HK-2 (cell line): ENCODE measurements around the gene OXSR1.
"Not testable (repeated sequence)": the region's sequence is repeated elsewhere in the genome, so short reads cannot be mapped to it uniquely, and the experiment has no call there.

Experiments used
- DNase-seq: peaks from one replicate; pipeline ENCODE4 v3.0.0-alpha.2; 2018; ENCODE audit not compliant: unreplicated experiment

Gene OXSR1

DNA sequence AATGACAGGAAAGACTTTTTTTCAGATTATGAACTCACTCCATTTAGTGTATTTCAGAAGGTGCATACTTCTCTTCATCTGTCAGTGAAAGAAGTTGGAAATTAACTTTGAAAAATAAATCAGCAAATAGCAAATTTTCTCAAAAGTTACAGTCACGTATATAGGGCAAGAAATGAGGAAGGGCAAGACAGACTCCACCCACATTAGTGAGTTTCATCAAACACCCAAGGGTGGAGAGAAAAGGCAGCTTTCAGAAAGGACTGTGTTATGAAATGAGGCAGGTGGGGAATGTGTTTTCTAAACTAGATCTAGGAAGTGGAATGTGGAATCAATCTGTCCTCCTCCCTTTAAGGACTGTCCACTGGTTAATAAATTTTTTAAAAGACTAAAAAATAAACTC is 103.2 kb downstream of the OXSR1 start:
- DNase-seq = no peak

DNA sequence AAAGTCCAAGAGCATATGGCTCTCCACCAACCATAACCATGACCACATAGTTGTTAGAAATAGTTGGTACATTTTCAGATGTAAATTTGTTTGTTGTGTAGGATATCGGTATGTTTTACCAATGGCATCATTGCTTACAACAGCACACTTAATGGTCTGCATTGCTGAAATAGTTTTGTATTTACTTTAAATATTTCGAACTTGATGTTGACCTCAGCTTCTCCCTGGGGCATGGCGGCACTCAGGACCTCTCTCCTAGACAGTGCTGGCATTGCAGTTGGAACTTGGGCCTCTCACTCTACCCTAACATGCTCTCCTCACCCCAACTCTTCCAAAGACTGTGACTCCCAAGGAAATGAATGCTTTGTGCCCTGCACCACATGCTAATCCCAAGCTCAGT is 105.3 kb downstream of the OXSR1 start:
- DNase-seq = no peak

DNA sequence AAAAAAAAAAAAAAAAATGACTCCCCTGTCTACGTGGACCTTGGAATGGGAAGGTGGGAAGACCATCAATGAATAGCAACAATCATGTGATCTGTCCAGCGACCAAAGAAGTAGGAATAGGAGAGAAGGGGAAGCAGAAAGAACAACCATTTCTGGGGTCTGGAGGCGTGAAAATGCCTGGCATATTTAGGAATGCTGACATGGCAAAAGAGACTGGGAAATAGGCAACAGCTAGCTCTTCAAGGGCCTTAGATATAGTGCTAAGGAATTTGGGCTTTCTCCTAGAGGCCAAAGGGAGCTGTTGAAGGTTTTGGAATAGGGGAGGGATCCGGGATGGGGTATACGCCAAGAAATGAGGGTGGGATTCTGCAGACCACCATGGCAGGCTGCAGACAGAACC is 106.2 kb downstream of the OXSR1 start:
- no peak for DNase-seq

DNA sequence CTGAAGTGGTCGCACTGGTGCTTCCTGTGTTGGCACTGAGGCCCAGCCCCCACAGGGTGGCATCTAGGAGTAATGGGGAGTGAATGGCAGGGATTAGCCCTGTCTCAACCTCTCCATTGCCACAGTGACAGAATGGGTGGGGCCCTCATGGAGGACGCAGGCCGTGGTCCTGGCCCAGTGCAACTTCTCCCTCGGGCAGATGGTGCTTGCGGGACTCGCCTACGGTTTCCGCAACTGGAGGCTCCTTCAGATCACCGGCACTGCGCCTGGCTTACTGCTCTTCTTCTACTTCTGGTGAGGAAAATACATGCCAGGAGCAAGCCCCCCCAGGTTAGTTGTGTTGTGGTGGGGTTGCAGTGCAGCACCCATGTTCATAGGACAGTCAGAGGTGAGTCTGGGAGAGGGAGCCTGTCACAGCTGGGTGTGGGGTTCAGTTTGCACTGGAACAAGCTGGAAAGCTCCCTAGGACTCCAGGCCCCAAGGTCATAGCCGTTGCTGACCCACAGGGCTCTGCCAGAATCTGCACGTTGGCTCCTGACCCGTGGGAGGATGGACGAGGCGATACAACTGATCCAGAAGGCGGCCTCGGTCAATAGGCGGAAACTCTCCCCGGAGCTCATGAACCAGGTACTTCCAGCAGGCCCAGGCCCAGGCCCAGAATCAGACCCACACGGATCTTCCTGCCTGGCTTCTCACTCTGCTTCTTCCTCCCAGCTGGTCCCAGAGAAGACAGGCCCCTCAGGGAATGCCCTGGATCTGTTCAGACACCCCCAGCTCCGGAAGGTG is 109.7 kb downstream of the OXSR1 start:
- no peak for DNase-seq

DNA sequence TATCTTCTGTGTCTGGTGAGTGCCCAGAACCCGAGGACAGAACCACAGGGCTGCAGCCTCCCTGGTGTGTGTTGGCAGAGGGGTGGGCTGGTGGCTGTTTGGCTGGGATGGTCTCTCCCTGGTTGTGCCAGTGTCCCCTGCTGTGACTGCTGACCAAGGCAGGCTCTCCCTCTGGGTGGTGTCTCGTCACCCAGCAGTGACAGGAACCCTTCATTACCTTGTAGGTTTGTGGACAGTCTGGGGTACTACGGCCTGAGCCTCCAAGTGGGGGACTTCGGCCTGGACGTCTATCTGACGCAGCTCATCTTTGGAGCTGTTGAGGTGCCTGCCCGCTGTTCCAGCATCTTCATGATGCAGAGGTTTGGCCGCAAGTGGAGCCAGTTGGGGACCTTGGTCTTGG is 110.3 kb downstream of the OXSR1 start:
- no peak for DNase-seq

DNA sequence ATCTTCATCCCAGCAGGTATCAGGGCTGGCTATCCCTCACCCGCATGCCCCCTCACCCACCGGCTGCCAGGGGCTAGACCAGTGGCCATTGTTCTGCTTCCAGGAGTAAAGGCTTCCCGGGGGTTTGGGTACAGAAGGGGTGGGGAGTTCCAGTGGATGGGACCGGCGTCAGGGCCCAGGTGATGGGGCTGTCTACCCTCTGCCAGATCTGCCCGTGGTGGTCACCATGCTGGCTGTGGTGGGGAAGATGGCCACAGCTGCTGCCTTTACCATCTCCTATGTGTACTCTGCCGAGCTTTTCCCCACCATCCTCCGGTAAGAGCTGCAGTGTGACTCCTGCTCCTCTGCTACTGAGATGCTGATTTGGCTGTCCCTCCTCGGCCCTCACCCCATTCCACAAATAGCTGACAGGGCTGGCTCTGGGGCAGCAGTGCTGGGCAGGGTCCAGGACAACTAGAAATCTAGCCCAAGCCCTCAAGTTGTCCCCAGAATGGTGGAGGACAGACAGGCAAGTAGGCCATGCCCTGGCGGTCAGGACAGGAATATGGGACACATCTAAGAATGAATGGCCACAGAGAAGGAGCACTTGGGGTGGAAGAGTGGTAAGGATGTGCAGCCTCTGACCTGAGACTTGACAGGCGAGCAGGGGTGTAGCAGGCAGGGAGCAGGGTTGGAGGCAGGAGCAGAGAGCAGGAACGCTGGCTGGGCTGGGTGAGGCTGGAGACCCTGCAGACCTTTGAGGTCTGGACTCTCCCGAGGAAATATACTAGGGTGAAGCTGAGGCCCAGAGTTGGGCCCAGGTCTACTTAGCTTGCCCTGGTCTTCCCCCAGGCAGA is 111.0 kb downstream of the OXSR1 start:
- no peak for DNase-seq

DNA sequence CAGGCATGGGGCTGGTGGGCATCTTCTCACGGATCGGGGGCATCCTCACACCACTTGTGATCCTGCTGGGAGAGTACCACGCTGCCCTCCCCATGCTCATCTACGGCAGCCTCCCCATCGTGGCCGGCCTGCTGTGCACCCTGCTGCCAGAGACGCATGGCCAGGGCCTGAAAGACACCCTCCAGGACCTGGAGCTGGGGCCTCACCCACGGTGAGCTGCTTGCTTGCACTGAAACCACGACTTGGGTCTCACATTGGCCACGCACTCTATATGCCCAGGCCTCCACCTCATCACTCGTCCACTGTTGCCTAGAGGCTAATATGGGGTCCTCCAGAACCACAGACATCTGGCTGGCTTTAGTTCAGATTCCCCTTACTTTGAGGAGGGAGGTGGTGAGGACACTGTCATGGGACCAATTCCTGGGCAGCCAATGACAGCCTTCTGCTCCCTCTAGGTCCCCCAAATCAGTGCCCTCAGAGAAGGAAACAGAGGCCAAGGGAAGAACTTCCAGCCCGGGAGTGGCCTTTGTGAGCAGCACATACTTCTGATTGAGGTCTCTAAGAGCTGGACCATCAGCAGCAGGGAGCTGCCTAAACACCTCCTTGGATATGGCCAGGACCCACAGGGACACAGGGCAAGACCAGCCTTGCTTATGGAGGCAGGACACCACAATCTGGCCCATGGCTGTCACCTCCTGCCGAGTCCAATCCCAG is 111.7 kb downstream of the OXSR1 start:
- no peak for DNase-seq

DNA sequence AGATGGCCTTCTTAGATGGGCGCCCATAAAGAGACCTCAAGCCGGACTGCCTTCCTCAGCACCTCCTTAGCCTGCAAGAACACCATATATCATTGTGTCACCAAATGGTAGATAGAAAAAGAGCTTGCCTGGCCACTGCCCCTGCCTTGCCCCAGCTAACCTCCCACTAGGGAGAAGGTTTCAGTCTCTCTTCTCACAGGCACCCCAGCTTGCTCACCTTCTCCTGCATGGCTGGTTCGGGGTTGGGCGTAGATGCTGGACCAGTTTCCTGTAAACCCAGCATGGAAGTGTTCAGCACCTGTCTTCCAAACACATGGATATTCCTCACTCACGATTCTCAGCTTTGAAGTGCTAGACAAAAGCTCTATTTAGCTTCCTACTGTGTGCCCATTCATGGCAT is 113.5 kb downstream of the OXSR1 start:
- no peak for DNase-seq

DNA sequence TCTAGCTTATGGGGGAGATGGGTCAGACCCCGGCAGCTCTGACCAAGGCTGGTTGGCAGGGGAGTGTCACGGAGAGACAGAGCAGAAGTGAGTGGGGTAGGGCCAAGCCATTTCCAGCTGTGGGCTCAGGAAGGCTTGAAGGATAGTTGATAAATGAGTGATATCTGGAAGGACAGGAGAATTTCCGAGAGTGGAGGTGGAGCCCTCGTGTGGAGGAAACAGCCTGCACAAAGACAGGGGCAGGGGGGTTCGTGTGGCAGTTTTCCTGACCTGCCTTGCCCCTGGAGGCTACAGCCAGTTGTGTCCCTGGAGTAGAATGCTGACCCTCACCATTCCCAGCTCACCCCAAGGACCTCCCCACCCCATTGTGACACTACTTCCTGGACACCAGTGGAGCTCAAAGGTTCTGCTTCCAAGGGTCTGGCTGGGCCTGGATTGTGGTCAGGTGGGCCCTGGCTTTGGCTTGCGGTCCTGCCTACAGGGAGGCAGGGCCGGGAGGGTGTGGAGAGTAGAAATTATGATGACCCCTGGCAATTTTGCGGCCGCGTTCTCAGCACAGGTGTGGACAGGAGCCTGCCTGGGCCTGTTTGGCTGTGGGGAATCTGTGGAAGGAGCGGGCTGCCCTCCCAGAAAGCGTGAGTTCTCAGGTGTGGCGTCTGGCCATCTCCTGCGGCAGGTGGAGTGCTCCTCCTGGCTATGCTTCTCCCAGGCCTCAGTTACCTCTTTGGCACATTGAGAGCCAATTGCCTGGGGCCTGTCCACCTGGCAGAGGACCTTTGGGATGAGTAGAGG is 116.8 kb downstream of the OXSR1 start, which contains the start of gene SLC22A14:
Gene SLC22A14, plus strand, starts transcription at position 400 of the 792 bp plus-strand sequence. CDS start 23,733 bp downstream, outside the sequence.
- DNase-seq = no peak

DNA sequence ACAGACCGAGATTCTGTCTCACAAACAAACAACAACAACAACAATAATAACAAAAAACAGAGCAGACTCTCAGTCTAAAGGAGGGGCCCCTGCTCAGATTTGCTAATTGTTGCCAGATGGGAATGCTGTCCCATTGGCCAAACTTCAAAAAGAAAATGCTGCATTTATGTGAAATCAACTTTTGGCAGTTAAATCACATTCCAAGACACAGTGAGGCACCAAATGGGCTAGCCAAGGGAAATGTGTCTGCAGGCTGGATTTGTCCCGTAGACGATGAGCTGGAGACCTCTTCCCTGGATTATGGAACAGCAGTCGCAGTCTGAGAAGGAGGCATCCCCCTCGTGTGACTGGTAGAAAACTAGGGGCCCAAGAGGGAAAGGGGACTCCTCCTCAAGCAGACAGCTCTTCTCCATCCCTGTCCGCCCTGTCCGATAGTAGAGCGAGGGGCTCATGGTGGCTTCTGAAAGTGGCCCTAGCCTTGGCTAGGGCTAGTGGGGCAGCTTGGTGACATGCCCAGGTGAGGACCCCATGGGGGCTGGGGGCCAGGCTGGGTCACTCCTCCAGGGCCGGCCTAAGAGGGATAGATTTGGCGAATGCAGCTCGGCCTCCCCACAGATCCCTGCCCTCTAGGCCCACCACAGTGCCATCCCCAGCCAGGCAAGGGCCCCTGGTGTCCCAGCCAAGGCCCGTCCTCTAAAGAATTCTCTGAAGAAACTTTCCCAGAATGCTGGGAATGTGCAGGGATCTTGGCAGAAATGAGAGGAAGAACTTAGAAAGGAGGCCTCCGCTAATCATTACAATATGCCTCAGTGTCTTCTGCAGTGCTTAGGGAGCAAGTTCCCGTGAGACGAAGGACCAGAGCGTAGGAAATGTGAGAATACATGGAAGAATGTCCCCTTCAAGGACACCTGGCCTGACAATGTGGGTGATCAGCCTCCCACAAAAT is 118.7 kb downstream of the OXSR1 start:
- DNase-seq = no peak

DNA sequence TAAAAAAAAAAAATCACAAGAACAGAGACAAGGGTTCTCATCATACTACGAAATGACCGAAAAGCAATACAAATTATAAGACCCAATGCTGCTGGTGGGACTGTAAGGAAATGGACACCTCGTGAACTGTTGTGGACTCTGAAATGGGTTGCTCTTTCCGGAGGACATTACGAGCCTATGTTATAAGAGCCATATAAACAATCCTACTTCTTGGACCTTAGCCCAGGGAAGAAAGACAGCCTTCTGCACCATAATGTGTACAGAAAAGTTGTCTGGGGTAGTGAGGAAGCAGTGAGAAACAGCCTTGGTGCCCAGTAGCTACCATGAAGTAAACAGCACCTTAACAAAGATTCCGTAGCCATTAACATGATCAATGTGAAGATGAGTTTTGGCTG is 119.4 kb downstream of the OXSR1 start:
- no peak for DNase-seq

DNA sequence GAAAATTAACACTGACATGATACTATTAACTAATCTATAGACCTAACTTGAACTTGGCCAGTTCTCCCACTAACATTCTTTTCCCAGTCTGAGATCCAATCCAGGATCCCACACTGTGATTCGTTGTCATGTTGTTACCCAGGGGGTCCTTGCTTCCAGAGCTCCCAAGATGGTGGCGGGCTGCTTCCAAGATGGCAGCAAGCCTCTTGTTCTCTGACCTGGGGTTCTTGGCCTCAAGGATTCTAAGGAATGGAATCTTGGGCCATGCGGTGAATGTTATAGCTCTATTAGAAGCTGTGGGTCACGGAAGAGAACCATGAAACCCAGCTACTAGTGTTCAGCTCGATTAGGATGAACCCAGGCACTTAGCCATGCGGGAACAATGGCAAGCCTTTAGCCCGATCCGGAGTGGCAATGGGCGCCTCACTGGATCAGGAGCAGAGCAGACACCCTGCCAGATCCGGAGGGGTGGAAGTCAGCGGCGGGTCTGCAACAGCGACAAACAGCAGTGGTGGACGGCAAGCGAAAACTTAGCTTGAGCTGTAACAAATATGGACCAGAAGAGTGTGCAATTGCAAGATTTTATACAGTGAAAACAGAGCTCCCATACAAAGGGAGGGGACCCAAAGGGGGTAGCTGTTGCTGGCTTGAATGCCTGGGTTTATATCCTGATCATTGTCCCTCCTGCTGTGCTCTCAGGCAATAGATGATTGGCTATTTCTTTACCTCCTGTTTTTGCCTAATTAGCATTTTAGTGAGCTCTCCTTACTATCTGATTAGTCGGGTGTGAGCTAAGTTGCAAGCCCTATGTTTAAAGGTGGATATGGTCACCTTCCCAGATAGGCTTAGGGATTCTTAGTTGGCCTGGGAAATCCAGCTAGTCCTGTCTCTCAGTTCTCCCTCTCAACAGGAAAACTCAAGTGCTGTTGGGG is 124.2 kb downstream of the OXSR1 start:
- DNase-seq = not testable (repeated sequence)

DNA sequence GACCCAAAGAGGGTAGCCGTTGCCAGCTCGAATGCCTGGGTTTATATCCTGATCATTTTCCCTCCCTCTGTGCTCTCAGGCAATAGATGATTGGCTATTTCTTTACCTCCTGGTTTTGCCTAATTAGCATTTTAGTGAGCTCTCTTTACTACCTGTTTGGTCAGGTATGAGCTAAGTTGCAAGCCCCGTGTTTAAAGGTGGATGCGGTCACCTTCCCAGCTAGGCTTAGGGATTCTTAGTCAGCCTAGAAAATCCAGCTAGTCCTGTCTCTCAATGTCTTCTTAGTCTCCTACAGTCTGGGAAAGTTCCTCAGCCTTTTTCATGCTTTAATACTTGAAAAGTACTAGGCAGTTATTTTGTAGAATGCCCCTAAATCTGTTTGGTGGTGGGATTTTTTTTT is 131.7 kb downstream of the OXSR1 start:
- DNase-seq = not testable (repeated sequence)

DNA sequence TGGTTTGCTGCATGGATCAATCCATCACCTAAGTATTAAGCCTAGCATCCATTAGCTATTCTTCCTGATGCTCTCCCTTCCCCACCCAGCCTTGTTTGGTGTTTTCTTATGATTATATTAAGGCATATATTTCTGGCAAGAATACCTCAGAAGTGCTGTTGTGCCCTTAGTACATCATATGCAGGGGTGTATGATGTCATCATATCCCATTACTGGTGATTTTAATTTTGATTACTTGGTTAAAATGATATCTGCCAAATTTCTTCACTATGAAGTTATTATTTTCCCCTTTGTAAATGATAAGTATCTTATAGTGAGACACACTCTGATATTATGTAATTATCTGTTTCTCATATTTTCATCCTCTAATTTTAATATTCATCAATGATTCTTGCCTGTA is 132.2 kb downstream of the OXSR1 start:
- no peak for DNase-seq

DNA sequence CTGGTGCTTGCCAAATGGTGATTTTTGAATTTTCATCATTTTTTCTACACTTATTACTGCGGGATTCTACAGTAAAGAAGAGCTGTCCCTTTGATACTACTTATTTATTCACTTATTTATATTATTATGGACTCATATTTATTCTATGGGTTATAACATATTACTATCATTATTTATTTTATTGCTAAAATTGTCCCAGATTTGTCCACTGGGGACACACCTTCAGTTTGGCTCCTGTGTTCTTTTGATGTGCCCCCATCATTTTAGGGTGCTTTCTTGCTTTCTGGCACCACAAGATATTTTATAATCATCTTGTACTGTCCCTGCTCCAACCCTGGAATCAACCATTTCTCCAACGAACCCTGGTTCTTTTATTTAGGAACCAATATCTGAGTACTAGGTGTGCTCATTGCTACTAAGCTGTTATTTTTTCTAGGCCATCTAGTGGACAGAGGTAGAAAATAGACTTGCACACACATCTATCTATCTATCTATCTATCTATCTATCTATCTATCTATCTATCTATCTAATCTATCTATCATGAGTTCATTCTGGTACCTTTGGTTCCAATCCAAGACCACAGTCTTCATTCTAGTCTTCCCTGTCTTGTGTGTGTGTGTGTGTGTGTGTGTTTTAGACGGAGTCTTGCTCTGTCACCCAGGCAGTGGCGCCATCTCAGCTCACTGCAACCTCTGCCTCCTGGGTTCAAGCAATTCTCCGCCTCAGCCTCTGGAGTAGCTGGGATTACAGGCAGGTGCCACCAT is 132.8 kb downstream of the OXSR1 start:
- no peak for DNase-seq
